HG03135 (cell line): ENCODE data around the gene DDI1.
"Not testable (repeated sequence)": the region's sequence is repeated elsewhere in the genome, so short reads cannot be mapped to it uniquely, and the experiment has no call there.

ENCODE experiments used
- ATAC-seq: cut with Tn5 transposase; IDR thresholded peaks from one replicate; pipeline ENCODE4 v1.9.1; 2021; ENCODE audit warnings: mild to moderate bottlenecking, moderate library complexity; ENCODE audit not compliant: unreplicated experiment

DDI1 gene

DNA sequence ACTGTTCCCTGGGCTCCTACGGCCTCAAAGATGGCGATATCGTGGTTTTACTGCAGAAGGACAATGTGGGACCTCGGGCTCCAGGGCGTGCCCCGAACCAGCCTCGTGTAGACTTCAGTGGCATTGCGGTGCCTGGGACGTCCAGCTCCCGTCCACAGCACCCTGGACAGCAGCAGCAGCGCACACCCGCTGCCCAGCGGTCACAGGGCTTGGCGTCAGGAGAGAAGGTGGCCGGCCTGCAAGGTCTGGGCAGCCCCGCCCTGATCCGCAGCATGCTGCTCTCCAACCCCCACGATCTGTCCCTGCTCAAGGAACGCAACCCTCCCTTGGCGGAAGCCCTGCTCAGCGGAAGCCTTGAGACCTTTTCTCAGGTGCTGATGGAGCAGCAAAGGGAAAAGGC lies 555 bp downstream of the DDI1 start:
- no peak for ATAC-seq

DNA sequence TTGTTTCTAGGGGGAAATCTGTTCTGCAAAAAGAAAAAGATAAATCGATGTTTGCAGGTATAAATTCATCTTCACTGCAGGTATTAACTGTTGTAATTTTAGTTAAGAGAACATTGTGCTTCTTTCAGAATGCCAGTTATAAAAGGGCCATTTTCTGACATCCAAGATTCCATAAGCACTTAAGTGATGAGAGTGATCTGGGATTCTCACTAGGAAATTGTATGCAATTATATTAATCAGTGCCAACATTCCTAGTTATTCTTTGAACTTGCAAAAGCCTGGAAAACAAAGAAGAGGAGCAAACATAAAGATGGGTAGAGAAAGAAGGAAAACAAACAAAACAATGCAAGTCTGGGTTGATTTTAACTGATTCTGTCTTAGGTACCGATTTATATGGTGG lies 5.4 kb downstream of the DDI1 start:
- ATAC-seq: no peak

DNA sequence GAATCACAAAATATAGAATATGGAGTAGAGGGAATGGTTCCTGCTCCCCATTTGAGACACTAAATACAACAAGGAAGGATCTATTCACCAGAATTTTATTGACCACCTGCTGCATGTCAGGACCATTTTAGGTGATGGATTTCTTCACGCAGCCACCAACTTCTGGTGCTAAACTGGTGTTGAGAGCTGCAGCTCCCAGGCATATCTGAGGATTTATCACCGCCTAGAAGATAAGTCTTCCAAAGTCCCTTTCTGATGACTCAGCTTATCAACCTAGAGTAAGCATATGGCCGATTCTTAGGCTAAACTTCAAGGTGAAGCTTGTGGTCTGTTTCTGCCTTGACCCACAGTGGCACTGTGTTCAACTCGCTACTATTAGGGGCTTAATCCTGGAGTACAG lies 6.7 kb downstream of the DDI1 start:
- ATAC-seq: no peak

DNA sequence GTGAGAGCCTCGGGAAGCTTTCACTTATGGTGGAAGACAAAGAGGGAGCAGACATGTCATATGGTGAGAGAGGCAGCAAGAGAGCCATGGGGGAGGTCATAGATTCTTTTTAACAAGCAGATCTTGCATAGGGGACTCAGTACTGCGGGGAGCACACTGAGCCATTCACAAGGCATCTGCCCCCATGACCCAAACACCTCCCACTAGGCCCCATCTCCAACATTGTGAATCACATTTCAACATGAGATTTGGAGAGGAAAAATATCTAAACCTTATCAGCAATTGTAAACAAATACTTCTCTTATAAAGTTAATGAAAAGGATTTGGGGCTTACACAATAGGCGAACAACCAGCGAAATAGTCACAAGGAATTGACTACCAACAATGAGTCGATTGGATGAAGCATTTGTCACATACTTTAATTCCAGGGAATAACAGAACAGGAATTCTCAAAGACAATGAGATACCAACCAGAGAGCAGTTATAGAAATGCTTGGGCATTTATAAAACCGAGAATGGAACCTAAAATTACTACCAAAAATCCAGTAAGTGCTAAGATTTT lies 7.3 kb downstream of the DDI1 start:
- ATAC-seq: no peak

DNA sequence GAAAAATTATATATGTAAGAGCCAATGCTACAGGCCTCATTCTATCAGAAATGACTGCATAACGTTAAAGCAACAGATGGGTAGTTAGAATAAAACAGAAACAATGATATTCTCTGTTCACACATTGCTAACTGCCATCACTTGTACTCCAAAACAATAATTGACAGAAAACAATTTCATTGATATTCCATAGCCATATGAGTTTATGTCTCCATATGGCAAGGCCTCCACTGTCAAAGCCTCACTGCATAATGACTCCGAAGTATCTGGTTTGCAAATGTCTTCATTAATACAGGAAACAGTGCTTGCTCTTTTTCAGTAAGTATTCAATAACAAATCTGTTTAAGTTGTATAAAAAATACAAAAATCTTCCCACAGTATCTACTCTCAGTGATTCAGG lies 9.9 kb downstream of the DDI1 start:
- ATAC-seq: no peak

DNA sequence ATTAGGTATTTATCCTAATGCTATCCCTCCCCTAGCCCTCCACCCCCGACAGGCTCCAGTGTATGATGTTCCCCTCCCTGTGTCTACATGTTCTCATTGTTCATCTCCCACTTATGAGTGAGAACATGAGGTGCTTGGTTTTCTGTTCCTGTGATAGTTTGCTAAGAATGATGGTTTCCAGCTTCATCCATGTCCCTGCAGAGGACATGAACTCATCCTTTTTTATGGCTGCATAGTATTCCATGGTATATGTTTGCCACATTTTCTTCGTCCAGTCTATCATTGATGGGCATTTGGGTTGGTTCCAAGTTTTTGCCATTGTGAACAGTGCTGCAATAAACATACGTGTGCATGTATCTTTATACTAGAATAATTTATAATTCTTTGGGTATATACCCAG lies 10.4 kb downstream of the DDI1 start:
- ATAC-seq: not testable (repeated sequence)

DNA sequence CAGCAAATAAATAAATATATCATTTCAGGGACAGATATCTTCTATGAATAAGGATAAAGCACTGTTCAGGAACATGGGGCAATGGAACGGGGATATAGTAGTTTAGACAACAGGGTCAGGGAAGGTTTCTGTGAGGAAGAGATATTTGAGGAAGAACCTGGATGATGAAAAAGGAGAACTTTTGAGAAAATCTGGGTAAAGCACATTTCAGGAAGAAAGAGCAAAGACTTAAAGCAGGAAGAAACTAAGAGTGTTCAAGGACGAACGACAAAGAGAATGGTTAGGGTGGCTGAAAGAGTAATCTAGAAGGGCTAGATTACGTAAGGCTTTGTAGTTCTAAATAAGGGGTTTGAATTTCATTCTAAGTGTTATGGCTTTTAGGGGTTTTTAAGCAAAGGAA lies 12.7 kb downstream of the DDI1 start:
- ATAC-seq: no peak

DNA sequence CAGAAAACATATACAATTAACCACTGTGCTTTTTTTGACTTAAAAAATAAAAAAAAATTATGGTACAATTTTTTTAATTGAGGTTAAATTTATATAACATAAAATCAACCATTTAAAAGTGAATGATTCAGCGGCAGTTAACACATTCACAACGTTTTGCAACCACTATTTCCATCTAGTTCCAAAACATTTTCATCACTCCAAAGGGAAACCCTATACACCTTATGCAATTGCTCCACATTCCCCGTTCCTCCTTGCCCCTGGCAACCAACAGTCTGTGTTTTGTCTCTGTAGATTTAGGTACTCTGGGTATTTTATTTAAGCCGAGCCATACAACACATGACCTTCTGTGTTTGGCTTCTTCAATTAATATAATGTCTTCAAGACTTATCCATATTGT lies 15.3 kb downstream of the DDI1 start:
- no peak for ATAC-seq

DNA sequence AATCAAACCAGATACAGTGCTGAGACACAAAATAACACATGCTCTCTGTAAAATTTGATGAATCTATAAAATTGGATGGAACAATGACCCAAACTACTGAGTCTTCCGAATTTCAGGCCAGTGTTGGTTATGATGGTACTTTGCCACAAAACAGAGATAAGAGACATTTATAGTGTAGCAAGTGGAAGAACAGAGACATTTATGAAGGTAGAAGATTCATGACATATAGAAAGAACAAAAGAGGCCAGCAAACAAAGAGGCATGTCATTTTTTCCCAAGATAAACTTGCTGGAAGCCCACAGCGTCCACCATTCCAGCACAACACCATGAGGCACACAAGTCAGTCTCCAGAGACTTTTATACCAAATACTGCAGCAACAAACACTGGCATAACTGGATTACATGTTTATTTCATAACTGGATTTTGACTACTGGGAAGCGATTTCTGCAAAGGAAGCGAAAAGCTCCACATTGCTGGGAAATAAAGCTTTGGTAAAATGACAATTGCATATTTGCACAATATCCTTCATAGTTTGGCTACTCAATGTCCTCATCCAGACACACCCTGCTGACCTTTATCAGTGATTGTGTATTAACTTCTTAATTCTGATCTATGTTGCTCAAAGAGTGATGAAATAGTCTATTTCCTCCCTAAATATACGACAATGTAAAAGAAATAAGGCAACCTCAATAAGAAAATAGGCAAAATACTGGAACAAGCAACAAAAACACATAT lies 17.5 kb downstream of the DDI1 start:
- no peak for ATAC-seq

DNA sequence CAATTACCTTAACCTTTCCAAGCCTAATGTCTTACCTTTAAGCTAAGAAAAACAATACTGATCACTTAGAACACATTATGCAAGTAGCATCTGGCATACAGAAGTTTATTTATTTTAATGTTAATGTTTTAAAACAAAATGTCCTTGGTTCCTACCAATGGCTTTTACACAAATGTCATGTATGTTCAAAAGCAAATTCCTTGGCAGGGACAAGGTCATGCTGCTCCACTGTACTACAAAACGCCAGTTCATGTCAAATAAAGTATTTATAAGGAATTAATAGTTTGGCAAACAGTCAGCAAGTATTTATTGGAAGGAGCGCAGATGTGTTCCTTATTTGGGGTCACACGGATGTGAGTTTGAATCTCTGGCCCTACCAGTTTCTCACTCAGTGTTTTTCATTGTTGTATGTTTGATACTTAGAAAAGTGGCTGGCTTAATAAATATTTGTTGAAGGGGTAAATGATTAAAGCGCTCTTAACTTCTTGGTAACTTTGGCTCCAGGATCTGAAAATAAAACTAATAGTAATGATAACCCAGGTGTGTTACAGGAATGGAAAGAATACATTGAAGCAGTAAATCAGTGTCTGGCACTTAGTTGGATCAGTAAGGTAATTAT lies 18.6 kb downstream of the DDI1 start:
- no peak for ATAC-seq

DNA sequence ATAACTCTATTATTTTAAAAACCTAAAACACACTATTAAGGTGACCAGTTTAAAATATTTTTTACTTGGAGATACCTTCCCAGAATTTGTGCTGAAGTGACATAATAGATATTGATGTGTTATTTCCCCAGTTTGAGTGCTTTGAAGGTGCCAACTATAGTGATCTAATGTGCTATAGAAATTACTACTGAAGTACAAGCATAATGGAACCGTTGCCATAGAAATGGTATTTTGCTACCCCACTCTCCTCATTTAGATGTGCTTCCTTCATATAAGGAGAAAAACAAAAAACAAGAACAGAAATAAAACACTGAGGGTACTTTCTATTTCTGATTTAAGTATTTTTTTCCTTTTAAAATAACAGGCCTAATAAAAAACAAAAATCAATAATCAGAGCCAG lies 19.2 kb downstream of the DDI1 start:
- ATAC-seq: no peak

DNA sequence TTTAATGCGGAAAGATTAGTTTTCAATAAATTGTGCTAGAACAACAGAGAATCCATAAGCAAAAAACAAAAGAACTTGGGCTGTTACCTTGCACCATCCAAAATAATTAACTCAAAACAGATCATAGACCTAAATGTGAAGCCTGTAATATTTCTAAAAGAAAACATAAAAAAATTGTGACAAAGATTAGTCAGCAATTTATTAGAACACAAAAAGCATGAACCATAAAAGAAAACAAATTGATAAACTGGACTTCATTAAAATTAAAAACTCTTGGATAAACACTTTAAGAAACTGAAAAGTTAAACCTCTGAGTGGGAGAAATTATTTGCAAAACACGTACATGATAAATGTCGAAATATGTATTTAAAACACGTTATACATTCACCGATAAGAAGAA lies 21.5 kb downstream of the DDI1 start:
- ATAC-seq: no peak

DNA sequence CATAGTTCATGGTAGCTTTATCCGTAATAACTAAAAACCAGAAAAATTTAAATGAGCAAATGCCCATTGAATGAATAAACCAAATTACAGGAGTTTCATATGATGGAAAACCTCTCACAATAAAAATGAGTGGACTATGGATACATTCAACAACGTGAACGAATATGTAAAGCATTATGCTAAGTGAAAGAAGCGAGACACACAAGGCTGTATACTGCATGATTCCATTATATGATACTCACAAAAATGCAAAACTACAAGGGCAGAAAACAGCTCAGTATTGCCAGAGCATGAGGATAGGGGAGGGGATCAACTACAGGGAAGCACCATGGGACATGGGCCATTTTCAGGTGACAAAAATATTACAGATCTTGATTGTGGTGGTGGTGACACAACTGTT lies 22.2 kb downstream of the DDI1 start:
- ATAC-seq: no peak

DNA sequence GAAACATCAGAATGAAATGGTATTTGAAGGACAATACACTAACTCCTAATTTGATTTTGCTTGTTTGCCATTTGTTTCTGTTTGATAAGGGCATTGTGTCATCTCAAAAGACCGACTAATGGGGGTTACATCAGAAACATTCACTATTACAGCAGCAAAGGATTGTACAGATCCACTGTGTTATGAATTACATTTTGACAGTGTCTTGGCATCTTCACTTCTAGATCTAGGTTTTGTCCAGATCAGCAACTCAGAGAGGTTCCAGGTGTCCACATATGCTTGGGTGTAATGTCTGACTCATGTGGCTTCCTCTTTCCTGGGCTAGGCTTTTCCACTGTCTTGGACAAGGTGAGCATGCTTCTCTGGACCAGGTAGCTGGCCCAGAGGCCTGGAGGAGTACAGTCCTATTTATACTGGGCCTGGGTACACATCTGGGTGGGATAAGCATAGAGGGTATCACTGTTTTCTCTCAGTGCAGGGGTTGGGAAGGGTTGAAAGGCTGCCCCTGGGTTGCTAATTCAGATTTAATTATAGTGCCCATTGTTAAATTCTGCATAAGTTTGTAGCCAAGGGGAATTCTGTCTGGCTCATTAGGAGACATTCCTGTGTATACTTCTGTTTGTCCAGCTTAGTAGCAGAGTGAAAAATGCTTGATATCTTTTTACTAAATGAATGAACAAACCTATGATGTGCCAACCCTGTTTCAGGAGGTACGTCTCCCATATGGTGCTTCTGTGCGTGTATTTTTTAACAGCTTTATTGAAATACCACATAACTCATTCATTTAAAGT lies 23.8 kb downstream of the DDI1 start:
- no peak for ATAC-seq

DNA sequence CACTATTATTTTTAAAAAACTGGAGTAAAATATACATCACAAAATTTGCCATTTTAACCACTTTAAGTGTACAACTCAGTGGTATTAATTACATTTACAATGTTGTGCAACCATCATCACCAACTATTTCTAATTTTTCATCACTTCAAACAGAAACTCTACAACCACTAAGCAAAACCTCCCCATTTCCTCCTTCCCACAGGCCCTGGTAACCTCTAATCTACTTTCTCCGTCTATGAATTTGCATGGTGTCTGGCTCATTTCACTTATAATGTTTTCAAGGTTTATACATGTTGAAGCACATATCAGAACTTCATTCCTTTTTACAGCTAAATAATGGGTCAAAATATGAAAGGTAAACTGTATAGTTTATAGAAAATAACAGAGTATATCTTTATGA lies 24.4 kb downstream of the DDI1 start:
- ATAC-seq: no peak

DNA sequence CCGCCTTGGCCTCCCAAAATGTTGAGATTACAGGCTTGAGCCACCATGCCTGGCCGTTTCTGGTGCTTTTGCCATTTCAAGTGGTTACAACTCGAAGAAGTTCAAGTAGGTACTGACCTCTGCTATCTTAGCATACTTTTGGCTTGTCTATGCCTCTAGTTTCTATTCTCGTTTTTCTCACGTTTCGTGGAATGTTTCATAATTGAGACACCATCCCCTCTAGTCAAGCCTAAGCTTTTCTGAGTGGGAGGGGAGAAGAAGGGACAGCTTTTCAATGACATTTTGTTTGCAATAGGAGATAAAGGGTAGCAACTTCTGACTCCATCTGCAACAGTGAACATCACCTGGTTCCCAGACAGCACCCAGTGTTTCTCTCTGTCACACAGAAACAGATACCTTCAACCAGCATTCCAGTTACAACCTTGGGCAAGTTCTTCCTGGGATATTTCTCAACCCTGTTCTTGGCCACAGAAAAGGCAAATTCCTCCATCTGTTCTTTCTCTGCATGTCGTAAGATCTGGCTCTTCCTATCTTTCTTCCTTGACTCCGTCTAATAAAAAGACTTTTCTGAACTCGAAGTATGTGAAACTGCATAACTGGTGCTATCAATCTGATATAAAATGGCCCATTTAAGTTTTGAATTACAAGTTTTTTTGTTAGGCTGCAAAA lies 25.5 kb downstream of the DDI1 start:
- ATAC-seq: no peak

DNA sequence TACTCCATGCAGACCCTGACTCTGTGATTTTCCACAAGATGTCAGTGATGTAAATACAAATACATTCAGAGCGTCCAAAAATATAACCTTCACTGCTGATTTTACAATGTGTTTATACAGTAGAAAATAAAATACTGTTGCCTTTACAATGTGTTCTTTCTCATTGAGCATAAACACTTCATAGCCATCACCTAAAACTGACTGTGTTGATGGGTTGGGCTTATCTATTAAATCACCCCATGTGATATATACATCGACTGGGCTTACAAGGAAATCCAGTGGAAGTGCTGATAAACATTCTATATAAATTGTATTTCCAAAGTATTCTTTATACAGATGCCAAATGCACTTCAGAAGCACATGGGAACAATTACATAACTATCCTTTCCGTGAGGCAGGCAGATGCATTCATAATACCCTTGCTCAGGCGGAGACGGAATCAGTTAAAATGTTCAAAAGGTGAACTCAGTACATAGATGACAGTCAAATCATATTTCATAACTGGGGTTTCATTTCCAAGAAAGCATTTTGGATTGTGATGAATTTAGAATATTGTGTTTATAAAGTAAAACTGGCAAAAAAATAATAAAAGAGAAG lies 27.7 kb downstream of the DDI1 start:
- ATAC-seq: no peak

DNA sequence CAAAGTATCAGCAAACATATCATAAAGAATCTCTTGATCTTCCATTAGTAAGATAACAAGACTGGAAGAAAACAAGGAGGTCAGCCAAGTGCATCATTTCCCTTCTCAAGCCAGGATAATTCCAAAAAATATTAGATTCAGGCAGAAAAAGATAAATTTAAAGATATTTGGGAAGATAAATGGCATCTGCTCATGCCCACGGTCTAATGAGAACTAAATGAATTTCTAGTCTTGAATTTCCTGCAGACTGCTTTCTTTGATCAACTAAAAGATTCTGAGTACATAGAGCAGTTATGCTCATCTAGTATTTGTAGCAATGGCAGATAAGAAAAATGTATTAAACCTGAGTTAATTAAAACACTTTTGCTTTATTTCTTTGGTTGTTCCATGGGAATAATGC lies 31.1 kb downstream of the DDI1 start:
- ATAC-seq: no peak

DNA sequence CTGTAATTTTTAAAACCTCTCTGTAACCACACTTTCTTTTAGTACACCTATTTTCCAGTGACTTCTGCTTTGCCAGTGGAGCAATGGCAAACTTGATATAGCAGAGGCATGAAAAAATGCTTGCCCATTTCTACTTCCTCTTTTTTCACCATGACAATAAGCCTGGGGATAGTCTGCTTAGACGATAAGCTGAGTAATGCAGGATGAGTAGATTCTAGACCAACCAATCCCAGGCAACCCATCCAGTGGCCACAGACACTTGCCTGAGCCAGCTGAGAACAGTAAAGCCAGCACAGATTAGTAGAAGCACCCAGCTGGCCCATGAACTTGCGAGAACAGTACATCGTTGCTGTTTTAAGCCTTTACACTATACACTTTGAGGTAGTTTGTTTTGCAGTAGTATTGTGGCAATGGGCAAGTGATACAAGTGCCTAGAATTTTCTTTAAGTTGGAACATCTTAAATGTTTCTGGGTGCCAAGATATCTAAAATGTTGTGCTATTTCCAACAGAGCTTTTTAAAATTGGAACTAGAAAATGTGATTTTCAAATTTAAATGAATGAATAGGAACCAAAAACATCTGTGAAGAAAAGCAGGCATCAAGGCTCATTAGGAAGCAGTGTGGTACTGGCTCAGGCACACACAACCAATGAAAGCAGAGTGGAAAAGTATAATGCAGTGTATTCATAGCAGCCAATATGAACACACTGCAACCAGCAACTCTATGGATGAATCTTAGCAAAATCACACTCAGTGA lies 37.7 kb downstream of the DDI1 start:
- ATAC-seq: no peak

DNA sequence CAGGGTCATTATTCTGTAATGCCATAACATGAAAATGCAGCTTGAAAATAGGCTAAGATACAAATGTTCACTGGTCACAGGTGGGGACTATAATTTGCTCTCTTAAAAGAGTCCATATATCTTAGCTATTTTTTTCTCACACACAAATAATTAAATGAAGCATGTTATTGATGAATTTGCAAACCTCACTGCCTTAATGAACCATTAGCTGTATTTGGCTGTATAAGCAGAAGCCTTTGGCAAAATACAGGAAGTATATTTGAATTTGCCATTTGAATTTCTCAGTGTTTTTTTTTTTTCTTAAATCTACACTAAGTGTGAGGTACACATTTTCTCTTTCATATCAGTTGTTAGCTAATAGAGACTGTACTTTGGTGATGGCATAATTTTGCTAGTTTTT lies 38.7 kb downstream of the DDI1 start:
- no peak for ATAC-seq
